HG03025 (cell line): ENCODE results near the gene RPSA.
"Not testable (repeated sequence)": the region's sequence is repeated elsewhere in the genome, so short reads cannot be mapped to it uniquely, and the experiment has no call there.

Experiments used
- ATAC-seq: cut with Tn5 transposase; IDR thresholded peaks from one replicate; pipeline ENCODE4 v1.9.1; 2021; ENCODE audit warnings: mild to moderate bottlenecking, moderate library complexity; ENCODE audit not compliant: unreplicated experiment, low FRiP score

Gene RPSA

DNA sequence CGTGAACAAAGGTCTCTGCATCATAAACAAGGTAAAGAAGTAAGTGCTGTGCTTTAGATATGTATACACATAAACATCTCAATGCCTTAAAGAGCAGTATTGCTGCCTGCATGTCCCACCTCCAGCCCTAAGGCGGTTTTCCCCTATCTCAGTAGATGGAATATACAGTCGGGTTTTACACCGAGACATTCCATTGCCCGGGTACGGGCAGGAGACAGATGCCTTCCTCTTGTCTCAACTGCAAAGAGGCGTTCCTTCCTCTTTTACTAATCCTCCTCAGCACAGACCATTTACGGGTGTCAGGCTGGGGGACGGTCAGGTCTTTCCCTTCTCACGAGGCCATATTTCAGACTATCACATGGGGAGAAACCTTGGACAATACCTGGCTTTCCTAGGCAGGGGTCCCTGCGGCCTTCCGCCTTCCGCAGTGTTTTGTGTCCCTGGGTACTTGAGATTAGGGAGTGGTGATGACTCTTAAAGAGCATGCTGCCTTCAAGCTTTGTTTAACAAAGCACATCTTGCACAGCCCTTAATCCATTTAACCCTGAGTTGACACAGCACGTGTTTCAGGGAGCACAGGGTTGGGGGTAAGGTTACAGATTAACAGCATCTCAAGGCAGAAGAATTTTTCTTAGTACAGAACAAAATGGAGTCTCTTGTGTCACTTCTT, 12.2 kb downstream of the RPSA start:
- not testable (repeated sequence) for ATAC-seq

DNA sequence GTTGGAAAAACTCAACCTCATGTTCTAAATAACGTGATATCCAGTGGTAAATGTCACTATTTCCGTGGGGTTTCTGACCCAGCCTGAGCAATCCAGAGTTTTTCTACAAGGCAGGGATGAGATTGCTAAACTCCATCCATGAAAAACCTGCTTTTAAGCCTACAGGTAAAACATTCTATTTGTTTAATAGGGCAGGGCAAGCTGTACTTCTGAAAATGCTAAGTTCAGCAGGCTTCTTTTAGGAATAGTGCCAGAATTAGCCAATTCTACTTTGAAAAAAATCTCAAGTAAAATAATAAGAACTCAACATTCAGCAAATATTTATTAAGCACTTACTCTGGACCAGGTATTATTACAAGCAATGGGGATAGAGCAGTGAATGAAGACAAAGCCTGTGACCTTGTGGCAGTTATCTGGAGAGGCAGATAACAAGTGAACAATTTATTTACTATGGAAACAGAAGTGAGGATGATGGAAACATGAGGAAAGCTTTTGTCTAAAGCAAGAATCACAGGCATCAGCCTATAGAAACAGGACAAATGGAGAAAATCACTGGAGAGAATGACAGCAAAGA, 13.3 kb downstream of the RPSA start:
- no peak for ATAC-seq

DNA sequence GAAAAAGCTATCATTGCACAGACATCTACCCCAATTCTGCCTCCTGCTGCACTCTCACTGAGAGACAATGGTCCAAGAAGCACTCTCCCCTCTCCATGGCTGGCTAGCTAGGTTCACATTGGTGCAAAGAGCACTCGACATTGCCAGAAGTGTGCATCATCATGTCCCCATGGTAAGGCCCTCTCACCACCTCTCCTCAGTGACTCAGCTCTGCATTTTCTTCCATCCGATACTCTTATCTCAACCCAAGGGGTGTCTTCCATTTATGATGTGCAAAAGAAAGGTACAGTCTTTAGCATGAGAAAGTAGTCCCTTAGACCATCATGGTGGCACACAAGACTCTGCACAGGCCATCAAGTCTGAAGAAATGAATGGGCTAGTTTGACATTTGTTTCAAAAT, 14.0 kb downstream of the RPSA start:
- ATAC-seq = no peak

DNA sequence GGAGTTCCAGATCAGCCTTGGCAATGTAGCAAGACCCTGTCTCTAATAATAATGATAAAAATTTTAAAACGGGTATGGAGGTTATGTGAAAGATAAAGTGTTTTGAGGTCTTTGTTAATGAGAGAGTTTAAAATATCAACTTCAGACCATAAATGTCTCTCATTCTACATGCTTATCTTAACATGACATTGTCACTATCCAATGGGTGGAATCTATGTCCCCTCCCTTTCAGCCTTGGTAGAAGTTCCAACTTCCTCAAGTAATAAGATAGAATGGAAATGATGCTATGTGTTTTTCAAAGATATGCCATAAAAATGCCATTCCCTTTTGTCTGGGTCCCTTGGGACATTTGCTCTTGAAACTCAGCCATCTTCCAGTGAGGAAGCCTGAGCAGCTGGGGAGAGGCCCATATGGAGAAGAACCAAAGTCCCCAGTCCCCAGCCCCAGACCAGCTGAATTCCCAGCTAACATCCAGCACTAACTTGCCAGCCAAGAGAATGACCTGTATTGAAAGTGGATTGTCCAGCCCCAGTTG, 17.0 kb downstream of the RPSA start:
- ATAC-seq = no peak

DNA sequence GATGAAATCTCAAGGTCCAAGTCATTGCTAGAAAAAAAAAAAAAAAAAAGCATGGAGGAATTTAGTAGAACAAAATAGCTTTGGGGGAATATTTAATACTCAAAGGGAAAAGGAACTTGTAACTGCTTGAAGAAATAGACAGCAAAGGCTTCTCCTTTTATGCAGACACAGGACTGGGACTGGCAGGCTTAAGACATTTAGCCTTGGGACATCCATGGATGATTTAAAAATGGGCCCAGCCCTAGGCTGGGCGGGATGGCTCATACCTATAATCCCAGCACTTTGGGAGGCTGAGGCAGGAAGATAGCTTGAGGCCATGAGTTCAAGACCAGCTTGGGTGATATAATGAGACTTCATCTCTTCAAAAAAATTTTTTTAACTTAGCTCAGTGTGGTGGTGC, 19.8 kb downstream of the RPSA start:
- no peak for ATAC-seq

DNA sequence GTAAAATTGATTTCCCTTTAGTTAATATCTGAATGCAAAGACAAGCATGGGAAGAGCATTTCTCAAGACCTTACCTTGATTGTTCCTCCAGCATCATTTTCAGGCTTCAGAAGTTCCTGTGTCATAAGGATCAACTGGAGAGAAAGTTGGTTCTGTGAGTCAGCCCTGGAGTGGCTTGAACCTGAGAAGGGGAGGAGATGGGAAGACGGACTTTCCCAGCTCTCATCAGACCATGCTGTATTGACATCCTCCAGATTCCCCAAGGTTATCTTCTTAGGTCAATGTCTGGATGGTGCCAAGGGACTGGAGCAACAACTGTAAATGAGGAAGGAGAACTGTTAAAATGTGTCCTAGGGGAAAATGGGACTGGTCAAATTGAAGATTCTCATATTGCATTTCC, 21.0 kb downstream of the RPSA start:
- ATAC-seq = no peak

DNA sequence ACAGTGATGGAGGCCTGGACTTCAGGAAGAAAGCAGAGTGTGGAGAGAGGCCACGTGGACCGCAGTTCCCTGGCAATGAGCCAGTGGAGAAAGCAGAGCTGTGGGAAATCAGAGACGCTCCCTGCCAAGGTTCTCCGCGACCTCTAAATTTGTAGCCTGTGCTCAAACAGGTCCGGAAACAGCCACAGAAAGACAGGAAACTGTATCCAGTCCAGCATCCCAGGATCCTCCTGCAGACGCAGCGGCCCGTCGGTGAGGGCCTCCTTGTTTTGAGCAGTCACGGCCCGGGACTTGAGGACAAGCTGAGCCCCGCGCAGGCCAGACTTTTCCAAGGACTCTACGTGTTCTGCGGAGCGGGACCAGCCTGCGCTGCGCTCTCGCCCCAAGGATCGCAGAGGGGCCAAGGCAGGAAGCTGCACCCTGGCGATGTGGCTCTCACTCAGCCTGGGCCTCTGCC, 22.3 kb downstream of the RPSA start:
- ATAC-seq = no peak

DNA sequence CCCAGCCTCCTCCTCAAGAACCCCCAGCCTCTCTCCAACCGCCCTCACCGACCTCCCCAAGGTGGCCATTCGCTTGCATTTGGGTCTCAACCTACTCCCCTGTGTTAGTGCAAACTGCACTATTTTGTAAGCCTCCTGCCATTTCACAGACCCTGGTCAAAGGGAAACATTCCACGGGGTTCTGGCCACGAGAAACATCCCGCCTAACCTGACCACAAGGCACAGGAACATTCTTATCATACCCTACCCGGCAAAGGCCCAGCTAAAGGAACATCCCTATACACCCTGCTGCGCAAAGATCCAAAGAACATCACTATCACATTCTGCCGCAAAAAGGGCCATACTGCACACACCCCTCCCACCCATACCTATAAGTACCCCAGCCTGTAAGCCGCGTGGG, 22.9 kb downstream of the RPSA start:
- ATAC-seq = no peak

DNA sequence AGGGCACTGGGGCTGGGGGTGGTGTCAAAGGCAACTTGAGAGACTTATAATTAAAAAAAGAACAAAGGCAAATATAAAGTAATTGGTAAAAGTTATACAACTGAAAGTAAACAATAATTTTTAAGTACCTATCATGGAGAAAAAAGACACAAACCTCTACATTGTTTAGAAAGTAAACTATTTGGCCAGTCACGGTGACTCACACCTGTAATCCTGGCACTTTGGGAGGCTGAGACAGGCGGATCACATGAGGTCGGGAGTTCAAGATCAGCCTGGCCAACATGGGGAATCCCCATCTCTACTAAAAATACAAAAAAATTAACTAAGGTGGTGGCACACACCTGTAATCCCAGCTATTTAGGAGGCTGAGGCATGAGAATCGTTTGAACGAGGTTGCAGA, 25.8 kb downstream of the RPSA start:
- no peak for ATAC-seq

DNA sequence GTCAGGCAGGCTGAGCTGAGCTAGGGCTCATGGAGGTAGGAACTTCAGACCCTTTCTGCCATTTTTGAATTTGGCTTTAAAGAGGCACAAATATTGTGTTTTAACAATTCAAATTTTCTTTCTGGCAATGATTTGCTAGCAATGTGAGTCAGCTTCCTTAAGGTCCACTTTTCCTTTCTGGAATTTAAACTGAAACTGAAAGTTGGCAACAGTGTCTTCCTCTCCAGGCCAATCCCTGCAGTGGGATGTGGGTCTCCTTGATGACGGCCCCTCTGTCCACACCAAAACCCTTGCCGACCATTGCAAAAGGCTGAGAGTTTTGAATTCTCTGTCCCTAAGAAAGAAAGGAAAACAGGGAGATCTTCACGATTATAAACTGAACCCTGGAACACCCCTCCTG, 27.1 kb downstream of the RPSA start:
- no peak for ATAC-seq

DNA sequence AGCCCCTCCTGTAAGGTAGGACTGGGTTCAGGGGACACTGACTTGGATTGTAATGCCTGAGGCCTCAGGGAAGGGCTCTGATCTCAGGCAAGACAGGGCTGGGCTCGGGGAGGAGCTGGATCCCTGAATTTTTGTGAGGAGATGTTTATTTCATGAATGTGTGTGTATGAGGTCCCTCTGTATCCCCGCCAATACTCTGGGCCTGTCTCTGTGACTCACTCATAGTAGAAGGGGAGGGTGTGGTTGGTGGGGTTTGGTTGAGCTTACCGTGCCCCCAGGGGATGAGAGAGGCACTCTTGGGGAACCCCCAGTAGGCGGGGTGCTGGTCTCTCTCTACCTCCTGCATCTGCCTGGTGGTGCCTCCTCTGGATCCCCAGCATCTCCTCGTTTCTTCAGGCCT, 28.1 kb downstream of the RPSA start:
- no peak for ATAC-seq

DNA sequence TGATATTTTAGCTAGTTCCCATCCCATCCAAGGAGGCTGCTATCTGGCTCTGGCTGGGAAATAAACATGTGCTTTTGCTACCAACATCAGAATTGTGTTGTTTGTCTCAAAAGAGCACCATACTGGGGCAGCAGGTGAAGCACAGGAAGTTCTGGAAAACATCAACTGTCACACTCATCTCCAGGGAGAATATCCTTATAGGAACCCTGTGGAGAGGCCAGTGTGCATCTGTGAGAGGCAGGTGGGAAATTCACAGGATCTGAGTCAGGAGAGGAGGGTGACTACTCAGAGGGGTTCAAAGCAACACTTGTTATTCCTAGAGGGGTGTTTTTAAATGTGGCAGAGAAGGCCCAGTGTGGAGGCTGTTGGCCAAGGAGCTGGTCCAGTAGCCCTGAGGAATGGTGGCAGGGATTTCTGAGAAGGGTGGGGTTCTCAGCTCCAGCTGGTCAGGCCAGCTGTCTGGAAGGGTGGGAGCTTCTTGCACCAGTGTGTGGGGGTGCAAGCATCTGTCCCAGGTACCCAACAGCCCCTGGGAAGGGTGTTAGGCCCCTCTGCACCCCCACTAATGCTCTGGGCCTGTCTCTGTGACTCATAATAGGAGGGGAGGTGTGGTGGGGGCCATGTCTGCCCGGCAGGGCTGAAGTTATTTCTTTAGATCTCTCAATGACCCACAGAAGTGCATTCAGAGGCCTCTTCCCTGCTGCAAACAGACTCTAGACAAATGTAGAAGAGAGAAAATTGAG, 28.7 kb downstream of the RPSA start:
- no peak for ATAC-seq

DNA sequence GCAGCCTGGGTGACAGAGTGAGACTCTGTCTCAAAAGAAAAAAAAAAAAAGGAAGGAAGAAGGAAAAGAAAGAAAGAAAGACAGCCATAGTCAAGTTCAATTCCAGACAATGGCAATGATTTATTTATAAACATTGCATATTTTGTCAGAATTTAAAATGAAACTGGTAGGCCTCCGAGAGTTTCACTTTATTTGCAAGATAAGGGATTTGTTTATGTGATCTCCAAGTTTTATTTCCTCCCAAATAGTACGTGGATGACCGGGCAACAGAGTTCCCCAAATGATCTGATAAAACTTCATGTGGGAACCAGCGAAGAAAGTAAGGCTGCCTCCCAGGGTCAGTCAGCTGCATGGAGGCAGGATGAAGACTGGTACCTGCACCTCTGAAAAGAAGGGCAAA, 32.4 kb downstream of the RPSA start:
- no peak for ATAC-seq

DNA sequence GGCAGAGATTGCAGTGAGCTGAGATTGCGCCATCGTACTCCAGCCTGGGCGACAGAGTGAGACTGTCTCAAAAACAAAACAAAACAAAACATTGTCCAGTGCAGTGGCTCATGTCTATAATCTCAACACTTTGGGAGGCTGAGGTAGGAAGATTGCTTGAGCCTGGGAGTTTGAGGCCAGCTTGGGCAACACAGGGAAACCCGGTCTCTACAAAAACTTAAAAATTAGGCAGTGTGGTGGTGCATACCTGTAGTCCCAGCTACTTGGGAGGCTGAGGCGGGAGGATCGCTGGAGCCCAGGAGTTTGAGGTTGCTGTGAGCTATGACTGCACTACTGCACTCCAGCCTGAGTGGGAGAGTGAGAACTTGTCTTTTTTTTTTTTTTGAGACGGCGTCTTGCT, 33.8 kb downstream of the RPSA start:
- ATAC-seq = no peak

DNA sequence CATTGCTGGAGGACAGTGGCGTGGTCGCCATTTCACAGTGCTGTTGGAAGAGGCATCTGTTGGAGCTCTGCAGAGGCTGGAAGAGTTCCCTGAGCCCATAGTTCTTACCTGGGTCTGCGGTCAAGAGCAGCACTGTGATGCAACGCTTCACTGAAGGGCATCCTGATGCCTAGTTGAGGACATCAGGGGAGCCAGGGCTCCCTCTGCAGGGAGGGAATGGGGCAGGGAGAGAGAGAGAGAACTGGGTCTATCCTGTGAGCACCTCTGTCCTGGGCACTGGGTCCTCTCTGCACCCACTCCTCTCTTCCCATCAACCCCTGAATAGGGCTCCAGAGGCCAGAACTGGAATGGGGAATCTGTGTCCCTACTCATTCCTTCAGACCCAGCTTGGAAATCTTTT, 37.0 kb downstream of the RPSA start:
- no peak for ATAC-seq

DNA sequence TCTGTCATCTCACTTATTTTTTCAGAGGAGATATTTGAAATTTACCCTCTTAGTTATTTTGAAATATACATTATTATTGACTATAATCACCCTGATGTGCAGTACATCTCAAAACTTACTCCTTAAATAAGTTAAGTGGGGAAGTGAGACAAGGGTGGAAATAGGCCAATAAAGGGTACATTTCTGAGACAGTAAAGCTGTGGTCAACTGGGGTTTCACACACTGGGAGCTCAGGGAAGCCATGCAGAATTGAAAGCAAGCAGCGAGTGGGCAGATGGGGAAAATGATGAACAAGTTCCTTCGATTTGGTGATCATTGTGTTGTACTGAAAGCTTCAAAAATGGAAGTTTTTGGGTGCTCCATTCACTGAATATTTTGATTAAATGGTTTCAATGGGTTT, 39.4 kb downstream of the RPSA start:
- no peak for ATAC-seq

DNA sequence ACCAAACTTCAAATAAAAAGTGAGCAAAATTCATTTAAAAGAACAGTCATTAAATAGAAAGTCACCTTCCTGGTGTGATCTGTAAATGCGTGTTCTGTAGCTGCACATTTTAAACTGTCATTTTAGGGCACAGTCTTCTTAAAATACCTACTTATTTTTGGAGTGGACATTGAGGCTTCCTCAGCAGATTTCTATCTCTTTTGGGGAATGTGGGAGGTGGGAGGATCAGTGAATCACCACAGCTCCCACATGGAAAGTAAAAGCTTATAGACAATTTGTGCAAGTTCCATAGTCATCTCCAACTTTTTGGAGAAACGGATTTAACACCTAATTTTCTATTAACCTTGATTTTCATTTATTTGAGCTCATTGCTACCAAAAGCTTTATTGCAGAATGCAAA, 39.9 kb downstream of the RPSA start:
- no peak for ATAC-seq

DNA sequence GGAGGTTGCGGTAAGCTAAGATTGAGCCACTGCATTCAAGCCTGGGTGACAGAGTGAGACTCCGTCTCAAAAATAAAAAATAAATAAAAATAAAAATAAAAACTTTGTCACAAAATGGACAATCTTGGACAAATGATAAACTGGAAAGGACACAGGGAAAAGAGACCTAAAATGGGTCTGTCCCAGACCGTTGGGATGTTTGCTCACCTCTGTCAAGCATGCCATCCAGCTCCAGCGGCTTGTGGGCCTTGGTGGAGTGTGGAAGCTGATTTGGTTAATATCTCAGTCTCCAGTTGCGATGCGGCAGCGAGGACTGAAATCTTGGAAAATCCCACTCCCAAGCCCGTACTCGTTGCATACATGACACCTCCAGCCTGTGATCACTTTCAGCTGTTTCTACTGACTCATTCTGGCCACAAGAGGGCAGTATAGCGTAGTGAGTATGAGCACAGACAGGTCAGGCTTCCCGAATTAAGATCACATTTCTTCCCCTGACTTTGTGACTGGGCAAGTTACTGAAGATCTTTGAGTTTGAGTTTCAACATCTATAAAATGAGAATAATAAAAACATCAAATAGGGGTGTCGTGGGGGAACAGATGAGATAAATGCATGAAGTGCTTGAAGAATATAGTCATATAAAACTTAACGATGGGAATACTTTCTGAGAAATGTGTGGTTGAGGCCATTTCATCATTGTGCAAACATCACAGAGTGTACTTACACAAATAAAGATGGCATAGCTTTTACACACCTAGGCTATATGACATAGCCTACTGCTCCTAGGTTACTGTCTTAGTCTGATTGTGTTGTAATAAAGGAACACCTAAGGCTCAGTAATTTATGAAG, 41.3 kb downstream of the RPSA start:
- no peak for ATAC-seq

DNA sequence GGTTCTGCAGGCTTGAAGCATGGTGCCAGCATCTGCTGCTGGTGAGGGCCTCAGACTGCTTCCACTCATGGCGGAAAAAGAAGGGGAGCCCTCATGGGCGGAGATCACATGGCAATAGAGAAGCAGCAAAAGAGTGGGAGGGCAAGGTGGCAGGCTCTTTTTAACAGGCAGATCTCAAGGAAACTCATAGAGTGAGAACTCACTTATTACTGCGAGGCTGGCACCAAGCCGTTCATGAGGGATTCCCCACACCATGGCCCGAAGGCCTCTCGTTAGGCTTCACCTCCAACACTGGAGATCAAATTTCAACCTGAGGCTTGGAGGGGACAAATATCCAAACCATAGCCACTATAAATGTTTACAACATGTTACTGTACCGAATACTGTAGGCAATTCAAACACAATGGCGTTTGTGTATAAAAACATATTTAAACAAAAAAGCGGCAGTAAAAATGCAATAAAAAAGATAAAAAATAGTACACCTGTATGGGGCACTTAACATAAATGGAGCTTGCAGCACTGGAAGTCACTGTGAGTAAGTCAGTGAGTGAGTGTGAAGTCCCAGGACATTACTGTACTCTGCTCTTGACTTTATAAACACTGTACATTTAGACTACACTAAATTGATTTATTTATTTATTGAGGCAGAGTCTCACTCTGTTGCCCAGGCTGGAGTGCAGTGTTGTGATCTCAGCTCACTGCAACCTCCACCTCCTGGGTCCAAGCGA, 42.1 kb downstream of the RPSA start:
- ATAC-seq = no peak

DNA sequence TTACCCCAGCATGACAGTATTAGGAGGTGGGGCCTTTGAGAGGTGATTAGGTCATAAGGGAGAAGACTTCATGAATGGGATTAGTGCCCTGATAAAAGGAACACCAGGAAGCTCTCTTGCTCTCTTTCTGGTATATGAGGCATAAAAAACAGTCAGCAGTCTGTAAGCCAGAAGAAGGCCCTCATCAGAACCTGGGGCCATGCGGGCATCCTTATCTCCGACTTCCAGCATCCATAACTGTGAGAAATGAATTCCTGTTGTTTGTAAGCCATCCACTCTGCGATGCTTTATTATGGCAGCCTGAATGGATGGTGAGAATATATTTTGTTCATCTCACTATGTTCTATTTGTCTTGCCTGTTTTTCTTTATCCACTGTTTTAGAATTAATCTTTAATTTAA, 43.3 kb downstream of the RPSA start:
- ATAC-seq = no peak
